HG03457 (cell line): Measurements from ENCODE around the gene ZNF362.
"Not testable (repeated sequence)": the region's sequence is repeated elsewhere in the genome, so short reads cannot be mapped to it uniquely, and the experiment has no call there.

Experiments
- ATAC-seq: cut with Tn5 transposase; IDR thresholded peaks from one replicate; pipeline ENCODE4 v1.9.1; 2021; ENCODE audit warnings: moderate number of reproducible peaks; ENCODE audit not compliant: unreplicated experiment

The ZNF362 gene

DNA sequence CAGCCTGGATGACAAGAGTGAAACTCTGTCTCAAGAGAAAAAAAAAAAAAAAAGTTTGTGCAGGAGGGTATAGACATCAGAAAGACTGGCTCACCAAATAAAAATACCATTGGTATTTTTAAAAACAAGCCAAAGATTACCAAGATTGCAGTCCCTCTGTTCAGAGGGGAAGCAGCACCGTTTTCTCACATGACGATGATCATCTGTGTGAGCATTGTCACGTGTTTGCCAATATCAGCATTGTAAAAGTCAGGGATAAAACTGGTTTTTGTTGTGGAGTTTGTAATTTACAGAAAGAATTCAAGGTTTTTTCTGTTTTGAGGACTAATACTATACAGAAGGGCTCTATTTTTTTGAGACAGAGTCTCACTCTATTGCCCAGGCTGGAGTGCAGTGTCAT lies 26.5 kb downstream of the ZNF362 start:
- no peak for ATAC-seq

DNA sequence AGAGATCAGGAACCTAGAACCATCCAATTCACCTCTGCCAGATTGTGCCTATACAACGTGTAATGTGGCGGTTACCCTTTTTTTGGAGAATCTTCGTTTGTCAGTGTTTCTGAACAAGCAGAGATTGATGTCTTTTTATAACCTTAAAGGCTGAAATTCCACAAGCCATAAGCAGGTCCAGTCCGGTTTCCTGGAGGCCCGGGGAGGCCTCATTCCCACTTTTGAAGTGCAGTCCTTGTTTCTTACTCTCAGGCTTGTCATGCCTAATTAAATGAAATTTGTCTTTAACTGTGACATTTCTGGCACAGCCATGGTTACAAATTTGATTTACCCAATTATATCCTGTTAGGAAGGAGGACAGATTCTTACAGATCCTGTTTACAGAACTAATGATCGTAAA lies 27.8 kb downstream of the ZNF362 start:
- no peak for ATAC-seq

DNA sequence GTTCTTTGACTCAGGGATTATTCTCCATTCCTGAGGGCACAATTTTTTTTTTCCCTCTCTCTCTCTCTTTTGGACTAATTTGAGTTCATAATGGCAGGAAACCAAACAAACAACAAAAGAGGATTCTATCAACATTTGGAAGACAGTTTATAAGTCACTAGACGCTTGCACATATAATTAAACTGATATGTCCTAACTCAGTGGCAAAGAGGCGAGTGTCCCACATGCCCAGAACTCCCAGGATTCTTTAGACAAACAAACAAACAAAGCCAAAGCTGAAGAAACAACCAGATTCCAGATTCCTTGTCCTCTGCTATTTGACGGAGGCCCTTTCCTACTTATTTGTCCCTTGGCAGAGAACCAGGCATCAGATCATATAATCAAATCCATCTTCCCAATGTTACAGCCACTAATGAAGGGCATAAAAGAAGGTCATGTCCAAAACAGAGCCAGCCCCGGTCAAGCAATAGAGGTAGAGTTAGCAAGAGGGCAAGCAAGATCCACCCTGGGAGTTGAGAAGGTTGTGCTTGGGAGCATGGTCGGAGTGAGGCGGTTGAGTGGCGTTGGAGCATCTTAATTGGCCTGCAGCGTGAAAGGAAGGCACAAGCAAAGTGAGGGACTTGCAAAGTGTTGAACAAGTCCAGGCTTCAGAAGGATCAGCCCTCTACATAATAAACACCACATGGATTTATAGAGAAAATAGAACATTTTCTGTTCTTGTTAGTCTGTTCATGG lies 30.3 kb downstream of the ZNF362 start:
- no peak for ATAC-seq

DNA sequence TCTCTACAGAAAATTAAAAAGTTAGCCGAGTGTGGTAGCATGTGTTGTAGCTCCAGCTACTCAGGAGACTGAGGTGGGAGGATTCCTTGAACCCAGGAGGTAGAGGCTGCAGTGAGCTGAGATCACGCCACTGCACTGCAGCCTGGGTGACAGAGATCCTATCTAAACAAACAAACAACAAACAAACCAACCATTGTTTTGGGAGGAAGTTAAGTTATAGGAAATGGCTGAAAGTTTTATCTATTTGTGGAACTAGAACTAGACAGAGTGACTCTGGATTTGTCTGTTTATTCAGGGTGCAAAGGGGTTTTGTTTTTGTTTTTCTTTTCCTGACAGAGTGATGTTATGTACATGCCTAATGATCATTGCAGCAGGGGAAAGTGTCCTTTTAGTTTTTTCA lies 31.0 kb downstream of the ZNF362 start:
- ATAC-seq = no peak

DNA sequence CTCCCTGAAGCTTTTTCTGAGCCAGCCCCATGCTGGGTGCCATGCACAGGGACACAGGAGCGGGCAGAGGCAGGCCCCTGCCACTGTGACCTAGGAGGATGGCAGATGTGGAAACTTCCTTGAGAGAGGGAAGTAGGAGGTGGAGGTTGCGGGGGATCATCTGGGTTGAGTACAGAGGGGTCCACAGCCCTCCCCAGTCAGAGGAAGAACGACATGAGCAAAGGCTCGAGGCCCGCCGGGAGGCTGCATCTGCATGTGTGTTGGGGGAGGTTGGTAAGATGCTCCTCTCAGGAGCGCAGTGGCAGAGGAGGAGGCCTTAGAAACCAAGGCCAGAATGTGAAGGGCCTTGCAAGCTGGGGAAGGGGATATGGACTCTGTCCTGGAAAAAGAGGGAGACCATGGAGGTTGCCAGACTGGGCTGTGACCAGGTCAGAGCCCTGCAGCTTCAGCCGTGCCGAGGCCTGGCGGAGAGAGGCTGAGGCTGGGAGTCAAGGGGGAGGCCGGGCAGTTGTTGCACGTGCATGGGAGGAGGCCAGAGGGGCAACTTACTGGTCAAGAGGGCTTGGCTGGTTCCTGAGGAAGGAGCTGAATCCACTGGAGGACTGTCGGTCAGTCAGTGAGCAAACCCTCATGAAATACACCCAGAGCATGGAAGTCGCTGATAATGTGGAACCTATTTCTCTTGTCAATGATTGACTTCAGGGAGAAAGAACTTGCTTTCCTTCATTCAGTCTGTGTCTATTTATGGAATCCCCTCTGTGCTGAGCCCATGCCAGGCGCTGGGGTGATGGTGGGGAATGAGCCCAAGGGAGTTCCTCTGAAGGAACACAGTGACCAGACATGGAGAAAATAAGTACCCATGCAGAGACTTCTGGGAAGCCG lies 32.9 kb downstream of the ZNF362 start:
- ATAC-seq = no peak

DNA sequence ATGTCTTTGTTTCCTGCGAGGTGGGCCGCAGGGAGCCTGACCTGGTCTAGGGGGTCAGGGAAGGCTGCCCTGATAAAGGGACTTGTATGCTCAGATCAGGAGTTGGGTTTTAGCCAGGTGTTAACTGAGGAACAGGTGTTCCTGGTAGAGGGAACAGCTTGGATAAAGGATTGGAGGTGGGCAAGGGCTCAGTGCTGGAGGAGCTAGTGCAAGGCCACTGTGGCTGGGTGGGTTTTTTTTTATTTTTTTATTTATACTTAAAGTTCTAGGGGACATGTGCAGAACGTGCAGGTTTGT lies 33.5 kb downstream of the ZNF362 start:
- ATAC-seq = no peak

DNA sequence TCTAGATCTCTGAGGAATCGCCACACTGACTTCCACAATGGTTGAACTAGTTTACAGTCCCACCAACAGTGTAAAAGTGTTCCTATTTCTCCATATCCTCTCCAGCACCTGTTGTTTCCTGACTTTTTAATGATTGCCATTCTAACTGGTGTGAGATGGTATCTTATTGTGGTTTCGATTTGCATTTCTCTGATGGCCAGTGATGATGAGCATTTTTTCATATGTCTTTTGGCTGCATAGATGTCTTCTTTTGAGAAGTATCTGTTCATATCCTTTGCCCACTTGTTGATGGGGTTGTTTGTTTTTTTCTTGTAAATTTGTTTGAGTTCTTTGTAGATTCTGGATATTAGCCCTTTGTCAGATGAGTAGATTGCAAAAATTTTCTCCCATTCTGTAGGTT lies 34.3 kb downstream of the ZNF362 start:
- ATAC-seq = not testable (repeated sequence)

DNA sequence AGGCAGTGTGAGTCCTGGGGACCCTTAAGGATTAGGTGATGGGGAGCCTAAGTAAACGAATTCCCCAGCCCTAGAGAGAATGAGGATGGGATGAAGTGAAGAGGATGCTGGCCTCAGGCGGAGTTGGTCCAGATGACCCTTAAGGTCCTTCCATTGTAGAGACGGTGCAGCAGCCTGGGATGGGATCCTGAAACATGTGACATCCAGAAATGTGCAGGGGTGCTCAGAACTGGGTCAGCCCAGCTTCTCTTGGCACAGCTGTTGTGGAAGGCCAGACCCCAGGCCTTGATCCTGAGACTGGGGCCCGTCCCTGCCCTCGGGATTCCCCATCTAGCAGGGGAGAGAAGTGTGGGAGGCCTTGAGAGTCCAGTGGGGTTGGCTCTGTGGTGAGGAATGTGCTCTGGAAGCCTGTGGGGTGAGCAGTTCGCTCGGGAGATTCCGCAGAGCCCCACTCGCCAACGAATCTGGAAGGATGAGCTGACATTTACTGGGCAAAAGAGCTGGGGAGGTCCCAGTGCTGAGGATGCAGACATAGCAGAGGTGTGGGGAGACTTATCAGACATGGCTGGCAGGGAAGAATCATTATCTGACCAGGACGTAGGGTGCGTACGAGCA lies 36.5 kb downstream of the ZNF362 start:
- no peak for ATAC-seq

DNA sequence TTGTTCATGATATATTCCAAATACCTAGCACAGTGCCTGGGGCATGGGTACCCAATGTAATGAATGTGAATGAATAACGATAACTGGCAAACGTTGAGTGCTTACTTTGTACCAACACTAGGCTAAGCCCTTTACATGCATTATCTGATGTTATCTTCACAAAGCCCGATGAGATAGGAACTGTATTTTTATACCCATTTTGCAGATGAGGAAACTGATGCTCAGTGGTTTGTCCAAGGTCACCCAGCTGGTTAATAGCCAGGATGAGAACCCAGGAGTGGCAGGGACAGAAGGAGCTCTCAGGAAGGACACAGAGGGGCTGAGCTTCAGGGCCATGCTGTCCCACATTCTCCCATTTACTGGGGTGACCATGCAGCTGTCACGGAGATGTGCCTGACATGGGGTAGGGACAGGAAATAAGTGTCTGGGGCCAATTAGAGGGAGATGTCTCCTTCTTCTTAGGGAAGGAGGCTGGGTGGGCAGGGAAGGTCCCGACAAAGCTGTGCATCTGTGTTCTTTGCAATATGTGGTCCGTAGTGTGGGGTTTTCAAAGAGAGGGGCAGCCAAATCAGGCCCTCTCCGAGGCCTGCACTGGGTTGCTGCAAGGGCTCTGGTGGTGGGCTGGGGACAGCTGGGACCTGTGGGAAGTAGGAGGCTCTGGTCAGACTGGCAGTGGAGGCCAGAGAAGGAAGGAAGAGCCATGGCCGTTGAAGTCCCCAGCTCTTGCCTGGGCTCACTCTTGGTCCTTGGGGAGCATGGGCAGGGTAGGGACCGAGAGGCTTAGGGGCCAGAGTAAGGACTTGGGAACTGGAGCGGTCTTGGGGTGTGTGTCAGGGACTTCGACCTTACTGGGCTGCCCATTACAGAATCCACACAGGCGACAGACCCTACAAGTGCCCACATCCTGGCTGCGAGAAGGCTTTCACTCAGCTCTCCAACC lies 38.0 kb downstream of the ZNF362 start:
- no peak for ATAC-seq

DNA sequence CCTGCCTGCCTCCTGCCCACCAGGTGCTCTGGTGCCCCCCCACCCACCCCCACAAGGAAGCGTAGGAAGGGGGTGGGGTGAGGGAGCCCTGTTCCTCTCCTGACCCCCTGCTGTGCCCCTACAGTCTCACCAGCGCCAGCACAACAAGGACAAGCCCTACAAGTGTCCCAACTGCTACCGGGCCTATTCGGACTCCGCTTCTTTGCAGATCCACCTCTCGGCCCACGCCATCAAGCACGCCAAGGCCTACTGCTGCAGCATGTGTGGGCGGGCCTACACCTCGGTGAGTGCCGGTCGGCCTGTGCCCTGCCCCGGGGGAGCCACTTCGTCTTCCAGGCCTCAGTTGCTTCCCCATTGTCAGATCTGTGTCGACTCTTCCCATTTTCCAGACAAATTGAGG lies 38.7 kb downstream of the ZNF362 start:
- ATAC-seq = no peak

DNA sequence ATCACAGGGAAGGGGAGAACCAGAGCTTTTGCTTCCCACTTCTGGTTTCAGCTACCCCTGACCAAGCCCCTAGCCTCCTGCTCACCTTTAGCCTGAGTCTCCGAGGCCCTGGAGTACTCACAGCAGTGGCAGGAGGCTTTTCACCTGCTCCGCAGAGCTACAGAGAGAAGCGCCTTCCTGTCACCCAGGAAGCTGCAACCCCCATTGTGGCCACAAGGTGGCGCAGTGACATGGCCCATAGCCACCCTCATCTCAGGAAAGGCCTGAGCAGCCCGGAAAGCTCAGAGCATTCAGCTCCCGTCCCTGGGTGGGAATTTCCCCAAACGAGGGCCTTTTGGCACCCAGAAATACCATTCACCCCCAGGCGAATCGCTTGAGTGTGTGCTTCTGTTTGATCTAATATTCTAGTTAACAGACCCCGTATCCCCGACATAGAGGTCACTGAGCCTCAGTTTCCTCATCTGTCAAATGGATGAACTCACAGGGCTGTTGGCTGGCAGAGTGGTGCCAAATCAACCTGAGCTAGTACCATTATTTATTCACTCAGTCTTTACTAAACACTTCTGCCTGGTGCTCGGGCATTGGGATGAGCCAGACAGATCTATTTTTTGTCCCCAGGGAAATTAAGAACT lies 39.3 kb downstream of the ZNF362 start:
- ATAC-seq = no peak

DNA sequence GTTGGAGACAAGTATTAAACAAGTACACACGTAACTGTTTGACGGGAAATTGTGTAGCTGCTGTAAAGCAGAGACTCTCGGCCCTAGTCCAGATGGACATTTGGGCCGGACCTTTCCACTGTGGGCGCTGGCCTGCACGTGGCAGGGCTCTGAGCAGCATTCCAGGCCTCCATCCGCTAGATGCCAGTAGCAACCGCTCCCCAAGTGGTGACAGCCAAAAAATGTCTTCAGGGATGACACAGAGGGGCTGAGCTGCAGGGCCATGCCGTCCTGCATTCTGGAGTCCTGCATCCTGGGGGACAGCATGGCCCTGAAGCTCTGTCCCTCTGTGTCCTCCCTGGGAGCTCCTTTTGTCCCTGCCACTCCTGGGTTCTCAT lies 39.8 kb downstream of the ZNF362 start:
- ATAC-seq = no peak

DNA sequence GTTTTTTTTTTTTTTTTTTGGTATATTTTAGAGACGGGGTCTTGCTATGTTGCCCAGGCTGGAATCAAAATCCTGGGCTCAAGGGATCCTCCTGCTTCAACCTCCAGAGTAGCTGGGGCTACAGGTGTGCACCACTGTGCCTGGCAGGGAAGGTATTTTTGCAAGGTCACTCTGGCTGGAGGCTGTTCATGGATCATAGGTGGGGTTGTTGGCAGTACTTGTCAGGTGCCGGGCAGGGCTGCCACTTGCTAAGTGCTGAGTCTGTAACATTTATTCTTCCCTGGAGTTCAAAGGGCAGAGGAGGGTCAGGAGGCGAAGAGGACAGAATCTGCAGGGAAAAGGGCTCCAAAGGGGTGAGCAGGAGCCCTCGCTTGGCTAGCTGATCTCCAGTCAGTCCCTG lies 40.5 kb downstream of the ZNF362 start:
- ATAC-seq = no peak

DNA sequence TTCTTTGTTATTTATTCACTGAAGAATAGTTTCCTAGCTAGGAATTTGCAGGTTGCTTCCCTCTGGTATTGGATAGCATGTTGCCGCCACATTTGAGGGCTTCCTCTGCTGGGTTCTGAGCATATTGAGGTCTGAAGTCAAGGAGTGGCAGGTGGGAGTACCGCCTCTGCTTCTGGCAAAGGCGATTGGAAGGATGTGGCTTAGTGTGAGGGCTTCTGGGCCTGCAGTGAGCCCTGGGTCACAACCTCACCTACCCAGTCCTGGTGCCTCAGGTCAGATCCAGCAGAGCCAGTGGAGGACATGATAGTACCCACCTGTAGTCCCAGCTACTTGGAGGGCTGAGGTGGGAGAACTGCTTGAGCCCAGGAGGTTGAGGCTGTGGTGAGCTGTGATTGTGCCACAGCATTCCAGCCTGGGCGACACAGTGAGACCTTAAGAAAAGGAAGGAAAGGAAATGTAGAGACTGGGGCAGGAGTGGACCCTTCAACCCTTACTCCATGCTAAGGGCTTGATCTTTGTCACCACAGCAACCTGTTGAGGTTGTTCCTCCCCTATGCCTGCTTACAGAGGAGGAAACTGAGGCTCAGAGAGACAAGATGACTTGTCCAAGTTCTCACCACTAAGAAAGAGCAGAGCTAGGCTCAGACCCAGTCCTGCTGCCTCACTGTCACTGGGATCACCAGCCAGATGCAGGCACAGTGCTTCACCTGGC lies 41.8 kb downstream of the ZNF362 start:
- no peak for ATAC-seq

DNA sequence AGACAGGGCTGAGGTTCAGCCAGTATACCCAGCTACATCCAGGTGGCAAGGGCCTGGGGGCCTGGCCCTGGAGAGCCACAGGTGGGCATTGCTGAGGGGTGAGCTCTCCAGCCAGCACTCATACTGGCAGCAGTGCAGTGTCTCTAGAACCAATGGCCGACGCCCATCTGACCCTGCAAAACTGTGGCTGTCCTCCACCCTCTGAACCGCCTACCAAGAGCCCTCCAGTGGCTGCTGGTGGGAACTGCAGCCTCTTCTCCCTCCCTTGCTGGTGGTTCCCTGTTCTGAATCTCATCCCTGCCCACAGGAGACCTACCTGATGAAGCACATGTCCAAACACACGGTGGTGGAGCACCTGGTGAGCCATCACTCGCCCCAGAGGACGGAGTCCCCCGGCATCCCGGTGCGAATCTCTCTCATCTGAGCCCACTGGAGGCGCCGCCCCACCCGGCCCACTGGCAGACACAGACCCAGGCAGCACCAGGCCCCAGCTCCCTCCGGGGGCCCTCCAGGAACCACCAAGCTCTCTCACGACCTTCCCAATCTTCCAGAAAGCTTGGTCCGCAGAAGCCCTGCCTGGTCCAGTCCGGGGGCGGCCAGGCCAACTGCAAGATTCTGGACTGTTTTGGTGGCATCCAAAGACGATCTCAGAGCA lies 42.5 kb downstream of the ZNF362 start:
- ATAC-seq = no peak

DNA sequence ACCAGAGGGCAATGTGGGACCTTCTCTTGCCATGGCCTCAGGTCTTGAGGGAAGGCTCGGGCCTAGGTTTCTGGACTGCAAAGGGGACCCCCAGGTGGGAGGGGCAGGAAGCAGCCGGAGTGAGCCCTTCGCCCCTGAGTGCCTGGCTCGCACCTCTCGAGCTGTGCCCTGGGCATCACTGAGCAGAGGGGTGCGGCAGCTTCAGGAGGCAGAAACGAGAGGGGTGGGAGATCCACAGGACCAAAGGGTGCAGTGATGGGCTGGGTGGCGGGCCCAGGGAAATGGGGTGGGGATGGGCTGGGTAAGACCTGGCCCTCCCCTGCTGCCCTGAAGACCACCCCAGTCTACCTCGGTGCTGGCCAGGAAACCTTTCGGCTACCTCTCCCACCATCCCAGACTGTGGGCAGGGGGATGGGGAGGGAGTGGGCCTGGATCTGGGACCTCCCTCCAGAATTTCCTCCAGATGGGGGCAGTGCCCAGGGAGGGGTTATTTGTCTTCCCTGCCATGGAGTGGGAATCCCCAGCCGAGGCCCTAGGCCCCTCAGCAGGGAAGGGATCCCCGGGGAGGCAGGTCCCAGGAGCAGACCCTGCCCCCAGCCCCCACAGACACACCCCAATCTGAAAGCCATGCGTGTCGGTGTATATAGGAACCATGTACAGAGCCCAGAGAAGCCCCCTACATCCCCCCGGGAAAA lies 43.3 kb downstream of the ZNF362 start:
- ATAC-seq = no peak

DNA sequence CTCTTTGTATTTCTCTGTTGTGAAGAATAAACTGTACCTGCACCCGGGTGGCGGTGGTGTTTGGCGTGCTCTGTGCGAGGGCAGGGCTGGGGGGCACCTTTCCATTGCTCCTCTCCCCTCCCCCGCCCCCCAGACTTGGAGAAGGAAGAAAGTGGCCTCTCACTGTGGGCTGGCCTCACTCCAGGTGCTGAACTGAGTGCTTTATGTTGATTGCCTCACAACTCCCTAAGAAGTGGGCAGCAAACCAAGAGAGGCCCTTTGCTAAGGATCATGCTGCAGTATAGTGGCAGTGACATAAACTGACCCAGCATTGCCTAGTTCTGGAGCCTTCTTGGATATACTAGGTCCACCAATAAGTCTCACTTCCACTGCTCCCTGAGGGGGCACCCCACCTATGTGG lies 44.4 kb downstream of the ZNF362 start:
- no peak for ATAC-seq

DNA sequence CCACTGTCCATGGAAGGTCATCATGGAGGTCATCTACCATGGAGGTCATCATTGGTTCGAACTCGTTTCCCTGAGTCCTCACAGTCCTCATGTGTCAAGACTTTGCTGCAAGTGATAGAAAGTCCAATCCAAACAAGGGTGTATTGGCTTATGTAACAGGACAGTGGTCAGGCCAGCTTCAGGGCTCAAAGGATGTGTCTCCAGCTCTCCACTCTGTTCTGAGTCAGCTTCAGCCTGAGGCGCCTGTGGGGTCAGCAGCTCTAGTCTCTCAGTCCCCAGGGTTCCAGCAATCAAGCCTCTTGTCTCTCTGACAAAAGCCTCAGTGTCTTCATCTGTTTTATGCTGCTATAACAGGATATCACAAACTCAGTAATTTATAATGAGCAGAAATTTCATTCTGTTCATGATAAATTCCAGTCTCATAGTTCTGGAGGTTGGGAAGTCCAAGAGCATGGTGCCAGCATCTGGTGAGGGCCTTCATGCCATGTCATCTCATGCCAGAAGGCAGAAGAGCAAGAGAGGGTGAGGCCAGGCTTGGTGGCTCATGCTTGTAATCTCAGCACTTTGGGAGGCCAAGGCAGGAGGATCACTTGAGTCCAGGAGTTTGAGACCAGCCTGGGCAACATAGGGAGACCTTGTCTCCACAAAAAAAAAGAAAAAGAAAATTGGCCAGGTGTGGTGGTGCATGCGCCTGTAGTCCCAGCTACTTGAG lies 45.1 kb downstream of the ZNF362 start:
- ATAC-seq = no peak
